Jurkat, Clone E6-1 (cell line): Measurements from ENCODE around the gene FRMPD1.
A peak's percentile ranks its signal among the peaks of the same experiment; 100 is the strongest.
"Not testable (repeated sequence)": the region's sequence is repeated elsewhere in the genome, so short reads cannot be mapped to it uniquely, and the experiment has no call there.

Experiments
- DNase-seq: peaks from one replicate; pipeline ENCODE4 v3.0.0-alpha.2; 2011; ENCODE audit warnings: low read depth, low spot score
- H3K4me3 ChIP-seq: 2 replicates; pipeline ENCODE4 v1.5.1; 2011; ENCODE audit warnings: mild to moderate bottlenecking, low read length, control low read depth, moderate library complexity

FRMPD1 gene

DNA sequence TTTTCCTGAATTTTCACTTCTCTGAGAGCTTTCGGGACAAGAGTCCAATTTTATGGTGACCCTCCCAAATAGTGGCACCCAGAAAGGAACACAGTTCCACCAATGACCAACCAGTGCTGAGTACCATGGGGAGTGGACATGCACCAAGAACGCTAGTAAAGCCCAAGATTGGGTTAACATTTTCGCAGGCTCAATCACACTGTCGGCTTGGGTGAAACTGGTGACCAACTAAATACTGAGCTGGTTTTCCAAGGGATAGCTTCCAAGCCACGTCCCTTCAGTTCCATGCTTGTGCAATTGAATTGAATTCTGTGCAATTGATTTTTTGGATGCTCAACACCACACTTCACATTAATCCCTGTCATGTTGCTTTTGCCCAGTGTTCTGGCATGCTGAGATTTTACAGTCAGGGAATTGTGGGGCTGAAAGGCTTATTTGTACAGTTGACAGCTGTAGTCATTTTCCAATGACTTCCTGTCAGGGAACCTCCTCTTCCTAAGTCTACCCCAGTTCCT lies 65.3 kb downstream of the FRMPD1 start:
- no peak for DNase-seq
- H3K4me3 ChIP-seq, result no peak overlapping the region

DNA sequence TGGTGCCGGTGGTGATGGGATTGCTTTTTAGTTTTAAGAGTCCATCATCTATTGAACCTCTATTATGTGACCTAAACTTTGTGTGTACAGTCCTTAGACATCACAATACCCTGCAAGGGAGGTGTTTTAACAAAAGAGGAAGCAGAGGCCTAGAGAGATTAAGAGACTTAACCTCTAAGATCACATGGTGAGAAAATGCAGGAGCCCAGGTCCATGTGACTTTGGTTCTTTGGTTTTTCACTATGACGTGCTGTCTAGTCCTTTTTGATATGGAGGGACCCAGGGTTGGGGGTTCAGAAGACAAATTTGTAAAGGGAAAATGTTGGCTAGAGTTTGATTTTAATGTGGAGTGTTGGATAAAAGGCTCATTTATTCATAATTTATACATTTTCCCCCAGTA lies 68.8 kb downstream of the FRMPD1 start:
- no peak for DNase-seq
- H3K4me3 ChIP-seq, result no peak overlapping the region

DNA sequence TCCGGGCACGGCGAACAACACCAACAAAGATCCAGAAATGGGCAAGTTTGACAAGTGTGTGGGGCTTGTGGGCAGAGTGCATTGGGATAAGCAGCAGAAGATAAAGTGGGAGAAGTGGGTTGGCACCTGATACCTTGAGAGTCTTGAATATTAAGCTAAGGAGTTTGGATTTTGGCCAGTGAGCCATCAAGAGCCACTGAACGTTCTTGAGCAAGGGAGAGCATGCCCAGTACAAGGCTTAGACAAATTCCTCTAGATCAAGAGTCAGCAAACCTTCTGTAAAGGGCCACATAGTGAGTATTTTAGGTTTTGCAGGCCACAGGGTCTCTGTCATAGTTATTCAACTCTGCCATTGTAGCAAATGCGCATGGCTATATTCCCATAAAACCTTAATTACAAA lies 76.3 kb downstream of the FRMPD1 start:
- DNase-seq, result no peak
- no peak overlapping the region for H3K4me3 ChIP-seq

GRCh38 chr9:37729499-37729898 lies 78.7 kb downstream of the FRMPD1 start:
- no peak for DNase-seq
- no peak overlapping the region for H3K4me3 ChIP-seq

- no peak for DNase-seq
- no peak overlapping the region for H3K4me3 ChIP-seq
These were observed 79.5 kb downstream of the FRMPD1 start for GRCh38 chr9:37730256-37730655.

- DNase-seq, result no peak
- H3K4me3 ChIP-seq, result no peak overlapping the region
These were observed 80.1 kb downstream of the FRMPD1 start for GRCh38 chr9:37730839-37731238.

GRCh38 chr9:37732086-37732741 lies 81.5 kb downstream of the FRMPD1 start:
- no peak overlapping the region for H3K4me3 ChIP-seq
- DNase-seq, result no peak

DNA sequence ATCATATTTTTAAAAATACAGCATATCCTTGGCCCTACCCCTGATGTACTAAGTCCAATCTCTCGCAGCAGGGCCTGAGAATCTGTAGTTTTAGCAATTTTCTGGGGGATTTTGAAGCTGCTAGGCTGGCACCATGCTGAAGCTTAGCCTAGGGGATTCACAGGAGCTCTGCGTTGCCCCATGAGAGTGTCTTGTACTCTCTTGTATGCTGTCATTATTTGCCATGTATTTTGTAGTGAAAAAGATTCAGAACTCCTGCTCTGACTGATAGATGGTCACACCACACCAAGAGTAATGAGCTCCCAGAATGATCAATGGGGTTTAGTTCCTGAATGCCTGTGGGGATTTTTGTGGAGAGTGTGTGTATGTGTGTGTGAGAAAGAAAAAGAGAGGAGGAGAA lies 82.2 kb downstream of the FRMPD1 start:
- DNase-seq, result no peak
- no peak overlapping the region for H3K4me3 ChIP-seq

DNA sequence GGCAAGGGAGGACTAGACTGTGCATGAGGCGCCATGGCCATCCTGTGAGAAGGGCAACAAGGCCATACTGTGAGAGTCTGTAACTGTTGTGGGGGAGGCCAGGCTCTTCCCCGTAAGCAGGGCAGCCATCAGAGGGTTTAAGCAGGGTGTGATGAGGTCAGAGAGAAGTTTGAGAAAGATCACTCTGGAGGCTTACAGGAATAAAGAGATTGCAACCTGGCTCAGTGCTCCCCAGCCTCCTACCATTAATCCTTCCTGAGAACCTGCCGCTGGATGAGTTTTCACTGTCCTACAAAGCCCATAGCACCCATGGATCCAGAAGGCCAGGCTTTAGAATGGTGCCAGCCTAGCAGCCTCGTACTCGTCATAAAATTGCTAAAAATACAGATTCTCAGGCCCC lies 88.5 kb downstream of the FRMPD1 start:
- DNase-seq, result no peak
- no peak overlapping the region for H3K4me3 ChIP-seq

- DNase-seq, result no peak
- no peak overlapping the region for H3K4me3 ChIP-seq
These were observed 89.4 kb downstream of the FRMPD1 start for GRCh38 chr9:37740128-37740527.

DNA sequence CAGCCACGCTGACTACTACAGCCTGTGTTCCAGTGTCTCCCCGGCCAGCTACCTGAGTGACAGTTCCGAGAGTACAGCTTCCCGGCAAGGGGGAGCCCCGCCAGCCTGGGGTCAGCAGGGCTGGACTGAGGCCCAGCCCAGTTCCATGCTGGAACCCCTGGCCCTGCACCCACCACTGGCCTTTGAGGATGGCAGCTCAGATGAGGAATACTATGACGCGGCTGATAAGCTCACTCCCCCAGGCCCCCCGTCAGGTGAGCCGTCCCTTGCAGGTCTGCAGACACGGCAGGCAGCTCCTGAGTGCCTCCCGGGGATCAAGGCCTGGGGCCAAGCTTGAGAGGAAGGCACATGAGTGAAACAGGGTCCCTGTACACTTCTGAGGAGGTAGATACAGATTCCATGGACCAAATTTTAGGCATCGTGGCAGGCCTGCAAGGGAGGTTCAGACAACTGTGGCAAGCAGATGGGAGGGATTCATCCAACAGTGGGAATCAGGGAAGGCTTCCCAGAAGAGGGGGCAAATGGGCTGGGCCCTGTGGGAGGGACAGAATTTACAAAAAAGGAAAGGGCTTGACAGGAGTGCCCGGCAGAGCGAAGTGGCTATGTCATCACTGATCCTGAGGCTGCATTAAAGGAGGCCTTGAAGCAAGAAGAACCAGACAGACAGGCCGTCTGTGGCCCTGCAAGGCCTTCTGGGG lies 90.0 kb downstream of the FRMPD1 start:
- no peak overlapping the region for H3K4me3 ChIP-seq
- no peak for DNase-seq

- no peak overlapping the region for H3K4me3 ChIP-seq
- DNase-seq, result peak; percentile 66
These were observed 95.2 kb downstream of the FRMPD1 start for GRCh38 chr9:37745970-37746369.

GRCh38 chr9:37746448-37747270 lies 95.9 kb downstream of the FRMPD1 start:
- DNase-seq, result no peak
- H3K4me3 ChIP-seq, result no peak overlapping the region

DNA sequence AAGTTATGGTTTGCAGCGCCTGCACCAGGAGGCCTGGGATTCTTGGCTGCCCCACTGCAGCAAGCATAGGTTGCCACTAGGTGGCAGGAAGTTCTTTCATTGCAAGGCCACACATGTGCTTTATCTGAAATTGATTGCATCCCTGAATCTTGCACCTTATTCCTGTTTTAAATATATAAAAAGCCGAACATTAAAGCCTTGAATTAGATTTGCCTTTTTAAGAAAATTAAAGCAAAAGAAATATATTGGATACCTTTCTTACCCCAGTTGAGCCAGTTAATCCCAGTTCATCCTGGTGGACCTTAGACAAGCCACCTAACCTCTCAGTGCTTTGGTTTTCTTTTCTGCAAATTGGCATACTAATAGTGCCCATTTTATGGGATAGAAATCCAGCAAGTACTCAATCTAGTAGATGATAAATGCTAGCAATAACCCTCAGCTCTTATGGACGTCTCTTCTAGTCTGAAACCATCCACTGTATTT lies 96.6 kb downstream of the FRMPD1 start:
- DNase-seq, result peak; percentile 70

DNA sequence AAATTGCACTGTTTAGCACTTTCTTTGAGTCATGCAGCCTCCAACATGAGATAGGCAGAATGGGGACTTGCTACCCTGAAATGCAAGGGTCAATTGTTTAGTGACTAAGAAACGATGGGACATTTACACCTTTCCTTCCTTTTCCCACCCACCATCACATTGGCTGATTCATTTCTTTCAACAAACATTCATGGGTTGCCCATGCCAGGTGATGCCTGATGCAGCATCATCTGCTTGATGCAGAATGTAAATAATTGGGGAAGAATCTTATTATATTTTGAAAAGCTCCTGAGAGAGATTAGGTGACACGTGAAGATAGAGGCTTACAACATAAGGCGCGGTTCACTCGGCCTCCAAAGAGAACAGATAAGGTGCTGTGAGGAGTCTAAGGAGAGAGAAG lies 98.4 kb downstream of the FRMPD1 start:
- DNase-seq, result no peak
- no peak overlapping the region for H3K4me3 ChIP-seq

More for the DNA sequence above, 96.6 kb downstream of the FRMPD1 start:
- H3K4me3 ChIP-seq, result no peak overlapping the region

- DNase-seq, result no peak
- no peak overlapping the region for H3K4me3 ChIP-seq
These were observed 100.4 kb downstream of the FRMPD1 start for GRCh38 chr9:37751186-37751585.

DNA sequence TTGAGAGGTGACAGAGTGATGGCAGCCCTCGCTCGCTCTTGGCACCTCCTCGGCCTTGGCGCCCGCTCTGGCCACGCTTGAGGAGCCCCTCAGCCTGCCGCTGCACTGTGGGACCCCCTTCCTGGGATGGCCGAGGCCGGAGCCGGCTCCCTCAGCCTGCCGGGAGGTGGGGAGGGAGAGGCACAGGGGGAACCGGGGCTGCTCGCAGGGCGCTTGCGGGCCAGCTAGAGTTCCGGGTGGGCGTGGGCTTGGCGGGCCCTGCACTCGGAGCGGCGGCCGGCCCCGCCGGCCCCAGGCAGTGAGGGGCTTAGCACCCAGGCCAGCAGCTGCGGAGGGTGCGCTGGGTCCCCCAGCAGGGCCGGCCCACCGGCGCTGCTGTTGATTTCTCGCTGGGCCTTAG lies 101.0 kb downstream of the FRMPD1 start:
- DNase-seq, H3K4me3 ChIP-seq: not testable (repeated sequence)

GRCh38 chr9:37752112-37752511 lies 101.4 kb downstream of the FRMPD1 start:
- not testable (repeated sequence) for H3K4me3 ChIP-seq, DNase-seq

GRCh38 chr9:37752642-37753488 lies 102.1 kb downstream of the FRMPD1 start:
- H3K4me3 ChIP-seq, result peak overlapping the region; percentile 93
- no peak for DNase-seq
